Endothelial cell of umbilical vein (primary cell): ENCODE data around the gene SZT2. TPM values are rescaled to one million over a fixed set of nuclear protein-coding genes. Genes with fewer than 3 reads are reported as not detected.

Experiments
- BruUV-seq: library from RNA; stranded (reverse); fragments of 400-500 nt; replicated peaks from 2 replicates; lab custom pipeline; 2021; lab: Mats Ljungman, UMichigan
- CTCF ChIA-PET: fragments of 300-600, 350-600 bp; sonication (Branson Sonifier 250); formaldehyde crosslinking; loops from one replicate; lab custom pipeline; 2021; ENCODE audit warnings: antibody characterized with exemption, inconsistent platforms; lab: Charles Lee
- POLR2A ChIA-PET: fragments of 300-600, 350-600 bp; sonication (Branson Sonifier 250); formaldehyde crosslinking; loops from one replicate; lab custom pipeline; 2021; ENCODE audit warnings: antibody characterized with exemption, inconsistent platforms; lab: Charles Lee
- DNase-seq: peaks from one replicate; pipeline ENCODE4 v3.0.0-alpha.2; 2011; ENCODE audit warnings: low read depth, low spot score
- FAIRE-seq: peaks from 2 replicates; lab custom pipeline; 2011; peaks lifted over from hg19 to GRCh38; lab: Jason Lieb, UNC
- H2AFZ ChIP-seq: 2 replicates; pipeline ENCODE4 v1.6.0; 2012; ENCODE audit warnings: low read depth, low read length, control low read depth, inconsistent platforms
- H3K27ac ChIP-seq: 2 replicates; pipeline ENCODE4 v1.5.1; 2011; ENCODE audit warnings: low read depth, mild to moderate bottlenecking, control low read depth, low read length, moderate library complexity; ENCODE audit not compliant: insufficient read depth
- H3K27me3 ChIP-seq, 2 experiments: 2 replicates each; pipeline versions ENCODE4 v1.6.0 to v1.6.1; 2011; ENCODE audit warnings: low read length in 2 of 2, mixed read lengths in 1 of 2; ENCODE audit not compliant: control insufficient read depth in 2 of 2, insufficient read depth in 2 of 2
- H3K36me3 ChIP-seq, 2 experiments: 2 replicates in 1 of 2; 3 replicates in 1 of 2; pipeline ENCODE4 v1.5.1; 2011; ENCODE audit warnings: low read length in 2 of 2, mild to moderate bottlenecking in 1 of 2, moderate library complexity in 1 of 2; ENCODE audit not compliant: control insufficient read depth in 2 of 2, insufficient read depth in 2 of 2; ENCODE audit errors: extremely low read depth in 1 of 2
- H3K4me1 ChIP-seq: 3 replicates; pipeline ENCODE4 v1.5.1; 2011; ENCODE audit warnings: mild to moderate bottlenecking, low read length; ENCODE audit not compliant: control insufficient read depth, insufficient read depth; ENCODE audit errors: extremely low read depth
- H3K4me2 ChIP-seq: 2 replicates; pipeline ENCODE4 v1.6.1; 2011; ENCODE audit warnings: low read length, control low read depth, mixed read lengths; ENCODE audit not compliant: insufficient read depth
- H3K4me3 ChIP-seq, 3 experiments: fragments of 200-600 bp in 1 of 3; sonication (generic), shearing (Covaris generic) in 1 of 3; replicated peaks in 1 of 3; 2 replicates each; pipeline ENCODE4 v1.5.1; 2011 to 2016; ENCODE audit warnings: control low read depth in 3 of 3, low read length in 3 of 3, mild to moderate bottlenecking in 2 of 3, inconsistent platforms in 1 of 3, low read depth in 1 of 3, moderate library complexity in 1 of 3; ENCODE audit not compliant: insufficient read depth in 1 of 3
- H3K79me2 ChIP-seq: 2 replicates; pipeline ENCODE4 v1.6.0; 2012; ENCODE audit warnings: low read length, inconsistent platforms; ENCODE audit not compliant: control insufficient read depth, insufficient read depth
- H3K9ac ChIP-seq: replicated peaks from 2 replicates; pipeline ENCODE3; 2011; ENCODE audit warnings: low read length, control low read depth; ENCODE audit not compliant: insufficient read depth; ENCODE audit errors: extremely low read depth
- H3K9me1 ChIP-seq: replicated peaks from 3 replicates; pipeline ENCODE4 v1.6.0; 2011; ENCODE audit warnings: mild to moderate bottlenecking, low read length; ENCODE audit not compliant: control insufficient read depth, insufficient read depth; ENCODE audit errors: extremely low read depth
- H3K9me3 ChIP-seq: replicated peaks from 2 replicates; pipeline ENCODE4 v1.5.1; 2012; ENCODE audit warnings: low read length, inconsistent platforms; ENCODE audit not compliant: control insufficient read depth, insufficient read depth
- H4K20me1 ChIP-seq: replicated peaks from 2 replicates; pipeline ENCODE3; 2011; ENCODE audit warnings: mild to moderate bottlenecking, low read length; ENCODE audit not compliant: control insufficient read depth, insufficient read depth; ENCODE audit errors: extremely low read depth
- EZH2 ChIP-seq: IDR thresholded peaks from 2 replicates; pipeline ENCODE4 v1.6.1; 2012; ENCODE audit warnings: borderline replicate concordance, low read depth, mild to moderate bottlenecking, moderate library complexity, low read length, inconsistent platforms; ENCODE audit not compliant: severe bottlenecking
- FOS ChIP-seq: IDR thresholded peaks from 2 replicates; pipeline ENCODE4 v1.6.1; 2011; ENCODE audit warnings: mild to moderate bottlenecking, low read length, moderate library complexity, borderline replicate concordance; ENCODE audit not compliant: insufficient read depth
- GATA2 ChIP-seq: IDR thresholded peaks from 2 replicates; pipeline ENCODE4 v1.7.0; 2011; ENCODE audit warnings: low read depth, mild to moderate bottlenecking, moderate library complexity, mixed read lengths, low read length; ENCODE audit not compliant: insufficient read length, insufficient read depth
- JUN ChIP-seq: IDR thresholded peaks from 2 replicates; pipeline ENCODE4 v1.6.1; 2011; ENCODE audit warnings: borderline replicate concordance, low read depth; ENCODE audit not compliant: insufficient read length, insufficient read depth
- MYC ChIP-seq: IDR thresholded peaks from one replicate; pipeline ENCODE4 v1.6.1; 2011; ENCODE audit warnings: mild to moderate bottlenecking, low read depth, low read length
- POLR2A ChIP-seq: IDR thresholded peaks from 2 replicates; pipeline ENCODE4 v1.6.1; 2012; ENCODE audit warnings: low read depth, mild to moderate bottlenecking, control low read depth, low read length
- POLR2AphosphoS5 ChIP-seq: IDR thresholded peaks from 2 replicates; pipeline ENCODE4 v1.6.1; 2012; ENCODE audit warnings: low read depth, mild to moderate bottlenecking, control low read depth, low read length, moderate library complexity; ENCODE audit not compliant: insufficient read depth
- dilution Hi-C: fragments of 300-500 bp; cut with MboI; formaldehyde crosslinking; loops from one replicate; pipeline ENCODE4 v1.15.0; 2019; ENCODE audit warnings: low sequenced_read_pairs; ENCODE audit not compliant: extremely low pct_ligation_motif_present
- intact Hi-C: fragments of 100-400 bp; cut with micrococcal nuclease; formaldehyde crosslinking; loops from one replicate; pipeline ENCODE4 v1.10.0; 2022
- polyA plus RNA-seq, 4 experiments: library from polyadenylated mRNA; depleted of rRNA in 3 of 4; stranded (reverse) in 3 of 4; unstranded in 1 of 4; fragments of >200 nt; gene quantifications; 2 replicates each; pipeline versions ENCODE4 v1.2.1 to v1.2.3, GENCODE V29; 2011 to 2012; ENCODE audit warnings: missing spikeins in 1 of 4
- total RNA-seq: library from RNA; stranded (reverse); gene quantifications from 2 replicates; pipeline ENCODE4 v1.2.3, GENCODE V29; 2021
- TF ChIP-seq, protein P1 (sequence below), 2 donors: IDR thresholded peaks; 1 replicate in 1 of 2; 2 replicates in 1 of 2; pipeline ENCODE4 v1.5.1; 2011; ENCODE audit warnings: low read length in 2 of 2, mild to moderate bottlenecking in 2 of 2, moderate library complexity in 2 of 2, control low read depth in 1 of 2, inconsistent platforms in 1 of 2, low read depth in 1 of 2; ENCODE audit not compliant: insufficient read depth in 1 of 2; ENCODE audit errors: extremely low read depth in 1 of 2
- TF ChIP-seq, protein P2 (sequence below): IDR thresholded peaks from 2 replicates; pipeline ENCODE4 v1.6.1; 2011; ENCODE audit not compliant: insufficient read depth, insufficient read length

Gene SZT2
- total and polyA plus RNA-seq, 2 donors (not counting 3 experiments of a cell fraction or from before 2014, with no cell fraction given) = 11.4 to 49.9 TPM

DNA sequence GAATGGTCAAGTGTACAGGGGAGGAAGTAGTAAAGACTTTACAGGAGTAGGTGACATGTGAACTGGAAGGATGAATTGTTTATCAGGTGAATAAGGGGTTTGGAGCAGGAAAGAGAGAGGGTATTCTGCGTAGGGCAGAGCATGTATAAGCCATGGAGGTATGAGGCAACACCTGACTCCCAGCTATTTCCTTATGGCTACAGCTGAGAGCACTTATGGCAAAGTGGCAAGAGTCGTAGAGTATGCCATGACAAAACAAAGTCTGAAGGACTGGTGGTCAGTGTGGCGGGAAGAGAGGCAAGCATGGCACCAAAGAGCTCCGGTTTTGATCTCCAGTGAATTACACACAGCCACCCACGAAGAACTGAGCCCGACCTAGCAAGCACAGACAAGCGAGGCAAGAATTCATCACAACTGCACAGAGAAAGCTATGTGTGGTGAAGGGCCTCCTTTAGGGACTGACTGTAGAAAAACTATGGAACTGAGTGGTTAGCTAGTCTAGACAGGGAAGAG lies 12.9 kb upstream of the SZT2 start:
- H3K9ac ChIP-seq = no peak overlapping the region
- H3K4me2 ChIP-seq = no peak overlapping the region
- BruUV-seq = no TSS peak
- no peaks in the 10 kb centered on the region for H3K27me3 ChIP-seq
- dilution Hi-C loops = no loop called here
- H4K20me1 ChIP-seq = no peaks in the 10 kb centered on the region
- no peak overlapping the region for H2AFZ ChIP-seq
- no peaks in the 10 kb centered on the region for H3K79me2 ChIP-seq
- DNase-seq (no peak), FAIRE-seq (no peak)
- H3K27ac ChIP-seq = no peak overlapping the region
- TF ChIP-seq, protein P1, sequence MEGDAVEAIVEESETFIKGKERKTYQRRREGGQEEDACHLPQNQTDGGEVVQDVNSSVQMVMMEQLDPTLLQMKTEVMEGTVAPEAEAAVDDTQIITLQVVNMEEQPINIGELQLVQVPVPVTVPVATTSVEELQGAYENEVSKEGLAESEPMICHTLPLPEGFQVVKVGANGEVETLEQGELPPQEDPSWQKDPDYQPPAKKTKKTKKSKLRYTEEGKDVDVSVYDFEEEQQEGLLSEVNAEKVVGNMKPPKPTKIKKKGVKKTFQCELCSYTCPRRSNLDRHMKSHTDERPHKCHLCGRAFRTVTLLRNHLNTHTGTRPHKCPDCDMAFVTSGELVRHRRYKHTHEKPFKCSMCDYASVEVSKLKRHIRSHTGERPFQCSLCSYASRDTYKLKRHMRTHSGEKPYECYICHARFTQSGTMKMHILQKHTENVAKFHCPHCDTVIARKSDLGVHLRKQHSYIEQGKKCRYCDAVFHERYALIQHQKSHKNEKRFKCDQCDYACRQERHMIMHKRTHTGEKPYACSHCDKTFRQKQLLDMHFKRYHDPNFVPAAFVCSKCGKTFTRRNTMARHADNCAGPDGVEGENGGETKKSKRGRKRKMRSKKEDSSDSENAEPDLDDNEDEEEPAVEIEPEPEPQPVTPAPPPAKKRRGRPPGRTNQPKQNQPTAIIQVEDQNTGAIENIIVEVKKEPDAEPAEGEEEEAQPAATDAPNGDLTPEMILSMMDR (IDR thresholded peaks at IDR 0.05; ENCODE audit: extremely low read depth in 1 of 2, insufficient read depth in 1 of 2, low read depth in 1 of 2, low read length in 2 of 2) = no peak
- TF ChIP-seq JUN (no peak), POLR2A (no peak), POLR2AphosphoS5 (no peak), GATA2 (no peak), FOS (no peak), EZH2 (no peak), MYC (no peak)
- TF ChIP-seq, protein P2, sequence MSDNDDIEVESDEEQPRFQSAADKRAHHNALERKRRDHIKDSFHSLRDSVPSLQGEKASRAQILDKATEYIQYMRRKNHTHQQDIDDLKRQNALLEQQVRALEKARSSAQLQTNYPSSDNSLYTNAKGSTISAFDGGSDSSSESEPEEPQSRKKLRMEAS = no peak
- POLR2A ChIA-PET = interaction anchor here (1.1 kb wide), 1 partner anchor 12 kb away, joined by 5 read pairs; no protein-coding TSS in a partner anchor
- CTCF ChIA-PET = interaction anchor here (1.2 to 2.0 kb wide), 2 partner anchors 18 to 150 kb away, joined by 4 to 6 read pairs; partner anchors contain the start of gene CDC20
- H3K4me1 ChIP-seq = peaks cover 23% of the 10 kb centered on the region
- H3K4me3 ChIP-seq = no peak overlapping the region
- H3K36me3 ChIP-seq = peaks cover 0 to 3% of the 10 kb centered on the region in 2 experiments
- no peaks in the 10 kb centered on the region for H3K9me3 ChIP-seq
- intact Hi-C loops = no loop called here
- no peaks in the 10 kb centered on the region for H3K9me1 ChIP-seq
